B cell (primary cell): ENCODE results near the gene CDS2.

Source experiments
- CTCF ChIP-seq: fragments of 200-600 bp; IDR thresholded peaks from one replicate; pipeline ENCODE4 v1.8.0; 2022; ENCODE audit warnings: antibody characterized with exemption, mild to moderate bottlenecking
- EZH2 ChIP-seq: IDR thresholded peaks from 2 replicates; pipeline ENCODE4 v1.6.1; 2012; ENCODE audit warnings: borderline replicate concordance, low read depth, mild to moderate bottlenecking, moderate library complexity, low read length; ENCODE audit not compliant: insufficient read depth, poor library complexity, severe bottlenecking

- TF ChIP-seq CTCF (no peak), EZH2 (no peak)
These were observed 1.1 kb downstream of the CDS2 start for GRCh38 chr20:5127859-5128424.
